MCF 10A (cell line): ENCODE results near the gene LYPLA2. TPM values are rescaled to one million over a fixed set of nuclear protein-coding genes. Genes with fewer than 3 reads are reported as not detected.
A peak's percentile ranks its signal among the peaks of the same experiment; 100 is the strongest.

Experiments used
- BruUV-seq: library from RNA; stranded (reverse); fragments of 400-500 nt; replicated peaks from 2 replicates; lab custom pipeline; 2021; lab: Mats Ljungman, UMichigan
- CTCF ChIA-PET: fragments of 300-600 bp; sonication (Branson Sonifier 250); formaldehyde crosslinking; extraction: SDS; loops from one replicate; lab custom pipeline; 2021; ENCODE audit warnings: antibody characterized with exemption, inconsistent platforms; lab: Yijun Ruan, JAX
- POLR2A ChIA-PET: fragments of 300-600, 350-650 bp; sonication (Branson Sonifier 250); formaldehyde crosslinking; extraction: SDS; loops from one replicate; lab custom pipeline; 2020; ENCODE audit warnings: antibody characterized with exemption, inconsistent platforms; lab: Yijun Ruan, JAX
- DNase-seq: peaks from one replicate; pipeline ENCODE4 v3.0.0-alpha.2; 2018; ENCODE audit not compliant: unreplicated experiment
- H3K27ac Mint-ChIP-seq: one replicate; pipeline ENCODE4 v1.8.0; 2022; ENCODE audit warnings: mild to moderate bottlenecking, low read depth, mixed read lengths; ENCODE audit not compliant: unreplicated experiment
- H3K27me3 Mint-ChIP-seq: one replicate; pipeline ENCODE4 v1.8.0; 2022; ENCODE audit warnings: mixed read lengths; ENCODE audit not compliant: insufficient read depth, unreplicated experiment
- H3K36me3 Mint-ChIP-seq: one replicate; pipeline ENCODE4 v1.8.0; 2022; ENCODE audit warnings: mild to moderate bottlenecking, moderate library complexity, mixed read lengths; ENCODE audit not compliant: insufficient read depth, unreplicated experiment
- H3K4me1 Mint-ChIP-seq: one replicate; pipeline ENCODE4 v1.8.0; 2022; ENCODE audit warnings: mixed read lengths; ENCODE audit not compliant: insufficient read depth, unreplicated experiment
- H3K4me3 Mint-ChIP-seq: one replicate; pipeline ENCODE4 v1.8.0; 2022; ENCODE audit warnings: mild to moderate bottlenecking, moderate library complexity, mixed read lengths; ENCODE audit not compliant: unreplicated experiment
- H3K9me3 Mint-ChIP-seq: one replicate; pipeline ENCODE4 v1.8.0; 2022; ENCODE audit warnings: mixed read lengths; ENCODE audit not compliant: unreplicated experiment
- CTCF ChIP-seq: fragments of 200-600 bp; IDR thresholded peaks from one replicate; pipeline ENCODE4 v1.8.0; 2022; ENCODE audit warnings: antibody characterized with exemption, mild to moderate bottlenecking; ENCODE audit not compliant: unreplicated experiment
- intact Hi-C: fragments of 100-400 bp; cut with micrococcal nuclease; formaldehyde crosslinking; loops from 2 replicates; pipeline ENCODE4 v1.14.1; 2022
- total RNA-seq: library from RNA; stranded (reverse); gene quantifications from 2 replicates; pipeline ENCODE4 v1.2.3, GENCODE V29; 2022

LYPLA2 gene
- total RNA-seq, 1 experiment from 2014 or later = 35.7 TPM

DNA sequence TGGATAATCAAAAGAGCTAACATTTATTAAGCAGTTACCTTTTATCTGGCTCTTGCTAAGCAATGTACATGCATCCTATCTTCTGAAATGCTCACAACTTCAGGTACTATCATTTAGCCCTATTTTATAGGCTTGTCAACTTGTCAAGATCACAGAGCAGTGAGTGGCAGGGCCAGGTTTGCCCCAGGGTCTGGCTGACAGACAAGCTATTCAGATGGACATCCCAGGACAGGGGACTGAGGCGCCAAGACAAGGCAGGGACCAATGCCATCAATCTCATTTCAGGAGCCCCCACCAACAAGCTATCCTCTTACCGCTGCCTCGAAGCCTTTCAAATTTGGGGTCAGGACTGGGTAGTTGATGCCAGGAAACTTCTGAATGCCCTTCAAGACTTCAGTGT lies 25.4 kb downstream of the LYPLA2 start:
- intact Hi-C loops = no loop called here
- CTCF ChIA-PET = interaction anchor here (0.9 kb wide), 1 partner anchor 23 kb away, joined by 3 read pairs; no protein-coding TSS in a partner anchor

GRCh38 chr1:23816906-23817305 lies 26.0 kb downstream of the LYPLA2 start:
- TF ChIP-seq CTCF = no peak
- BruUV-seq = no TSS peak
- Mint-ChIP-seq H3K9me3 (no peaks in the 10 kb centered on the region), H3K27me3 (no peaks in the 10 kb centered on the region), H3K27ac (no peak overlapping the region), H3K4me3 (no peak overlapping the region), H3K4me1 (no peaks in the 10 kb centered on the region), H3K36me3 (peaks cover 71% of the 10 kb centered on the region)
- CTCF ChIA-PET = interaction anchor here (0.9 kb wide), 1 partner anchor 22 kb away, joined by 3 read pairs; no protein-coding TSS in a partner anchor
- POLR2A ChIA-PET = interaction anchor here (1.1 to 1.7 kb wide), 2 partner anchors 9 to 37 kb away, joined by 5 read pairs; partner anchors contain the start of gene HMGCL
- no peak for DNase-seq
- intact Hi-C loops = no loop called here

More for the DNA sequence above, 25.4 kb downstream of the LYPLA2 start:
- no TSS peak for BruUV-seq
- peaks cover 2% of the 10 kb centered on the region for H3K4me1 Mint-ChIP-seq
- POLR2A ChIA-PET = interaction anchor here (1.1 to 1.7 kb wide), 2 partner anchors 9 to 37 kb away, joined by 5 read pairs; partner anchors contain the start of gene HMGCL
- H3K27ac Mint-ChIP-seq = no peak overlapping the region
- H3K4me3 Mint-ChIP-seq = no peak overlapping the region
- H3K9me3 Mint-ChIP-seq = no peaks in the 10 kb centered on the region
- H3K36me3 Mint-ChIP-seq = peaks cover 72% of the 10 kb centered on the region
- TF ChIP-seq CTCF = no peak
- no peaks in the 10 kb centered on the region for H3K27me3 Mint-ChIP-seq
- no peak for DNase-seq

- Mint-ChIP-seq H3K4me3 (no peak overlapping the region), H3K27ac (no peak overlapping the region), H3K27me3 (no peaks in the 10 kb centered on the region), H3K9me3 (no peaks in the 10 kb centered on the region), H3K4me1 (no peaks in the 10 kb centered on the region), H3K36me3 (peaks cover 66% of the 10 kb centered on the region)
- no TSS peak for BruUV-seq
- intact Hi-C loops = no loop called here
- ChIA-PET POLR2A (interaction anchor here (1.4 kb wide), 1 partner anchor 15 kb away, joined by 4 read pairs; no protein-coding TSS in a partner anchor), CTCF (interaction anchor here (0.6 to 5.7 kb wide), 5 partner anchors 7 to 99 kb away, joined by 3 to 44 read pairs (median 4); no protein-coding TSS in a partner anchor)
- no peak for TF ChIP-seq CTCF
- DNase-seq = no peak
Observed at GRCh38 chr1:23817633-23818032, 26.7 kb downstream of the LYPLA2 start.

DNA sequence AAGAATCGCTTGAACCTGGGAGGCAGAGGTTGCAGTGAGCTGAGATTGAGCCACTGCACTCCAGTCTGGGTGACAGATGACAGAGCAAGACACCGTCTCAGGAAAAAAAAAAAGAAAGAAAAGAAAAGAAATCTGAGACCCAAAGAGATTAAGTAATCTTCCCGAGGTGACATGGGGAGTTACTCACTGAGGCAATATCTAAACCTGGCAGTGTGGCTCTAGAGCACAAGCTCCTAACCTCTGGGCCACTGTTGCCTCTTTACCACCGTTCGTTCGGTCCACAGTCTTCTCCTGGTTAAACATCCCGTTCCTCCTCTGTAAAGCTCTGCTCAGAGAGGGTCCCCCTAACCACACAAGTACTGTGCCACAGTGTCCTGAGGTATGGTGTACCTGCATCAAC lies 32.8 kb downstream of the LYPLA2 start:
- H3K4me1 Mint-ChIP-seq = peaks cover 11% of the 10 kb centered on the region
- no peaks in the 10 kb centered on the region for H3K9me3 Mint-ChIP-seq
- DNase-seq = no peak
- ChIA-PET POLR2A (interaction anchor here (0.8 to 3.0 kb wide), 9 partner anchors 10 to 137 kb away, joined by 3 to 43 read pairs (median 5); partner anchors contain the start of genes GALE, LYPLA2, PITHD1 and PNRC2), CTCF (interaction anchor here (0.6 to 2.2 kb wide), 5 partner anchors 13 to 712 kb away, joined by 3 to 11 read pairs (median 4); no protein-coding TSS in a partner anchor)
- H3K36me3 Mint-ChIP-seq = peaks cover 9% of the 10 kb centered on the region
- intact Hi-C loops = no loop called here
- H3K27ac Mint-ChIP-seq = no peak overlapping the region
- H3K27me3 Mint-ChIP-seq = no peaks in the 10 kb centered on the region
- TF ChIP-seq CTCF = no peak
- H3K4me3 Mint-ChIP-seq = peak overlapping the region; percentile 90
- BruUV-seq = no TSS peak
